OCI-M2 (cell line): ENCODE results near the gene OR4X2.
"Not testable (repeated sequence)": the region's sequence is repeated elsewhere in the genome, so short reads cannot be mapped to it uniquely, and the experiment has no call there.

Experiments
- DNase-seq: peaks from one replicate; lab custom pipeline; 2025; ENCODE audit not compliant: unreplicated experiment; lab: John Stamatoyannopoulos, UW

Gene OR4X2

GRCh38 chr11:48244804-48245203 lies at the start of gene OR4X2:
Gene OR4X2 (plus strand): TSS chr11:48245104. CDS start chr11:48245104, 0 bp downstream.
- DNase-seq = no peak

- no peak for DNase-seq
These were observed 37.0 kb upstream of the OR4X2 start for GRCh38 chr11:48207881-48208280.

- no peak for DNase-seq
These were observed 34.9 kb upstream of the OR4X2 start for GRCh38 chr11:48210052-48210451.

GRCh38 chr11:48216510-48216909 lies 28.4 kb upstream of the OR4X2 start, which contains the start of gene OR4B1:
Gene OR4B1 (plus strand): TSS chr11:48216810. CDS start chr11:48216810, 0 bp downstream.
- no peak for DNase-seq

GRCh38 chr11:48228761-48229160 lies 16.1 kb upstream of the OR4X2 start:
- no peak for DNase-seq

GRCh38 chr11:48230057-48230456 lies 14.8 kb upstream of the OR4X2 start:
- DNase-seq = not testable (repeated sequence)

GRCh38 chr11:48237727-48238126 lies 7.2 kb upstream of the OR4X2 start:
- no peak for DNase-seq

- DNase-seq = no peak
These were observed 2.4 kb upstream of the OR4X2 start for GRCh38 chr11:48242501-48242900.

- no peak for DNase-seq
These were observed 4.0 kb downstream of the OR4X2 start for GRCh38 chr11:48248902-48249301.

GRCh38 chr11:48261600-48261999 lies 16.7 kb downstream of the OR4X2 start:
- DNase-seq = no peak

- no peak for DNase-seq
These were observed 18.6 kb downstream of the OR4X2 start, which contains the start of gene OR4X1 for GRCh38 chr11:48263423-48263911. Gene OR4X1 (plus strand): TSS chr11:48263861. CDS start chr11:48263861, 0 bp downstream.

GRCh38 chr11:48270621-48271020 lies 25.7 kb downstream of the OR4X2 start:
- DNase-seq = no peak

- no peak for DNase-seq
These were observed 27.7 kb downstream of the OR4X2 start for GRCh38 chr11:48272606-48273005.
